Measurements from ENCODE around the gene OR2K2. TPM values are rescaled to one million over a fixed set of nuclear protein-coding genes. Genes with fewer than 3 reads are reported as not detected.
A peak's percentile ranks its signal among the peaks of the same experiment; 100 is the strongest.
"Not testable (repeated sequence)": the region's sequence is repeated elsewhere in the genome, so short reads cannot be mapped to it uniquely, and the experiment has no call there.

The OR2K2 gene
- total RNA-seq, 1 donor from 2014 or later = not detected

DNA sequence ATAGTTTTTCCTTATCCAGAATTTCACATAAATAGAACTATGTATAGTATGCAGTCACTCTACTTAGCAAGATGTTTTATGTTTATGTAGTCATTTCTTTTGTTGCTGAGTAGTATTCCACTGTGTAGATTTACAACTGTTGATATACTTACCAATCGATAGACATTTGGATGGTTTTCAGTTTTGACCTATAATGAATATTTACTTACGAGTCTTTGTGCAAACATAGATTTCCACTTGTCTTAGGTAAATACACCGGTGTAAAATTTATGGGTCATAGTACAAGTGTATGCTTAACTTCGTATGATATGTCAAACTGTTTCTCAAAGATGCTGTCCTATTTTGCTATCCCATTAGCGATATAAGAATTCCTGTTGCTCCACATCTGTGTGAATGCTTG, 19.7 kb upstream of the OR2K2 start:
- intact Hi-C loops (cut with DNase I) = no loop called here
- DNase-seq = no peak
- ATAC-seq = peak in 1 of 2 donors; percentile 54
- no peak overlapping the region for H3K27ac ChIP-seq
- no peak overlapping the region for H3K4me3 ChIP-seq
- peaks cover 4% of the 10 kb centered on the region for H3K4me1 ChIP-seq
- no peaks in the 10 kb centered on the region for H3K36me3 ChIP-seq
- no peaks in the 10 kb centered on the region for H3K9me3 ChIP-seq
- H3K27me3 ChIP-seq (ENCODE audit: low read depth) = no peaks in the 10 kb centered on the region
- TF ChIP-seq, protein P1, sequence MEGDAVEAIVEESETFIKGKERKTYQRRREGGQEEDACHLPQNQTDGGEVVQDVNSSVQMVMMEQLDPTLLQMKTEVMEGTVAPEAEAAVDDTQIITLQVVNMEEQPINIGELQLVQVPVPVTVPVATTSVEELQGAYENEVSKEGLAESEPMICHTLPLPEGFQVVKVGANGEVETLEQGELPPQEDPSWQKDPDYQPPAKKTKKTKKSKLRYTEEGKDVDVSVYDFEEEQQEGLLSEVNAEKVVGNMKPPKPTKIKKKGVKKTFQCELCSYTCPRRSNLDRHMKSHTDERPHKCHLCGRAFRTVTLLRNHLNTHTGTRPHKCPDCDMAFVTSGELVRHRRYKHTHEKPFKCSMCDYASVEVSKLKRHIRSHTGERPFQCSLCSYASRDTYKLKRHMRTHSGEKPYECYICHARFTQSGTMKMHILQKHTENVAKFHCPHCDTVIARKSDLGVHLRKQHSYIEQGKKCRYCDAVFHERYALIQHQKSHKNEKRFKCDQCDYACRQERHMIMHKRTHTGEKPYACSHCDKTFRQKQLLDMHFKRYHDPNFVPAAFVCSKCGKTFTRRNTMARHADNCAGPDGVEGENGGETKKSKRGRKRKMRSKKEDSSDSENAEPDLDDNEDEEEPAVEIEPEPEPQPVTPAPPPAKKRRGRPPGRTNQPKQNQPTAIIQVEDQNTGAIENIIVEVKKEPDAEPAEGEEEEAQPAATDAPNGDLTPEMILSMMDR (IDR thresholded peaks at IDR 0.05) = no peak

DNA sequence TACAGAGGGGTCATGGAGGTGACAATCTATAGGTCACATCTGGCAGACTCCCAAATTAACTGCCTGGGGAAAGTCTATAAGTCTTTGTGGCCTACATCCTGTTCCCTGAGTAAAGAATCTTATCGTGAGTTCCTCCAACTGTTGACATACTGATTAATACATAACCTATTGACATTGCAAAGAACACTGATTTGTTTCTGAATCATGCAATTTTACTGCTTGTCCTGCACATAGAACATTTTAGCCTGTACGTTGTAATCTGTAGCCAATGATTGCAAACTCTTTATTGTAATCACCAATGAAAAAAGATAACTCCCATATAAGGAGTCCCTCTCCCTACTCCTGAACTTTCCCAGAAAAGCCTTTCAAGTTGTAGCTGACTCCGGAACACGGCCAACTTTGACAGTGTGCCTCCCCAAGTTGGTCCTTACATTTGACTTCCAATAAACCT, 18.8 kb upstream of the OR2K2 start:
- intact Hi-C loops (cut with DNase I) = no loop called here
- TF ChIP-seq, protein P1 (IDR thresholded peaks at IDR 0.05) = no peak
- no peak for DNase-seq
- H3K27me3 ChIP-seq (ENCODE audit: low read depth) = no peaks in the 10 kb centered on the region
- peak; percentile 48 to 82 for ATAC-seq
- H3K9me3 ChIP-seq = no peaks in the 10 kb centered on the region
- no peak overlapping the region for H3K27ac ChIP-seq
- H3K4me1 ChIP-seq = peaks cover 4% of the 10 kb centered on the region
- H3K4me3 ChIP-seq = no peak overlapping the region
- no peaks in the 10 kb centered on the region for H3K36me3 ChIP-seq

DNA sequence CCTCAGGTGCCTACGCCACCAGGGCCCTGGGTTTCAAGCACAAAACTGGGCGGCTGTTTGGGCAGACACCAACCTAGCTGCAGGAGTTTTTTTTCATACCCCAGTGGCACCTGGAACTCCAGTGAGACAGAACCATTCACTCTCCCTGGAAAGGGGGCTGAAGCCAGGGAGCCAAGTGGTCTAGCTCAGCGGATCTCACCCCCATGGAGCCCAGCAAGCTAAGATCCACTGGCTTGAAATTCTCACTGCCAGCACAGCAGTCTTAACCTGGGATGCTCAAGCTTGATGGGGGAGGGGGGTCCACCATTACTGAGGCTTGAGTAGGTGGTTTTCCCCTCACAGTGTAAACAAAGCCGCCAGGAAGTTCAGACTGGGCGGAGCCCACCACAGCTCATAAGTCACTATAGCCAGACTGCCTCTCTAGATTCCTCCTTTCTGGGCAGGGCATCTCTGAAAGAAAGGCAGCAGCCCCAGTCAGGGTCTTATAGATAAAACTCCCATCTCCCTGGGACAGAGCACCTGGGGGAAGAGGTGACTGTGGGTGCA, 4.4 kb upstream of the OR2K2 start:
- H3K9me3 ChIP-seq; H3K4me3 ChIP-seq; DNase-seq; H3K4me1 ChIP-seq; H3K27me3 ChIP-seq (ENCODE audit: low read depth); H3K27ac ChIP-seq; H3K36me3 ChIP-seq; ATAC-seq; intact Hi-C loops (cut with DNase I): not testable (repeated sequence)

DNA sequence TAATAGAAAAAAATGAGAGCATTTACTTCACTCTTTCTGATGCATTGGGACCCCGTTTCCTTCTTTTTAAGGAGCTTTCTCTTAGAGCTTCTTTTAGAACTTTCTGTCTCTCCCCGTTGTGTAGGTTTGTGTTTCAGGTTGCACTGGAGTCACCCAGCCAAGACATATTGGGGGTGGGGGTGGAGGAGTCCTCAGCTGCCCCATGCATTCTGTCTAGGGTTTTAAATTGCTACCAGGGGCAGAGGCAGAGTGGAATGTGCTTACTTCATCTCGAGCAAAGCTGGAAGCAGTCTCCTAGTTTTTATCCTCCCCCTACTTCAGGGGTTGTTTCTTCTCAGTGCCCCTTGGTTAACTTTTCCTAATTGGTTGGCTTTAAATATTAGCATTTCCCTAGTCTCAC, 9.4 kb downstream of the OR2K2 start:
- intact Hi-C loops (cut with DNase I) = no loop called here

DNA sequence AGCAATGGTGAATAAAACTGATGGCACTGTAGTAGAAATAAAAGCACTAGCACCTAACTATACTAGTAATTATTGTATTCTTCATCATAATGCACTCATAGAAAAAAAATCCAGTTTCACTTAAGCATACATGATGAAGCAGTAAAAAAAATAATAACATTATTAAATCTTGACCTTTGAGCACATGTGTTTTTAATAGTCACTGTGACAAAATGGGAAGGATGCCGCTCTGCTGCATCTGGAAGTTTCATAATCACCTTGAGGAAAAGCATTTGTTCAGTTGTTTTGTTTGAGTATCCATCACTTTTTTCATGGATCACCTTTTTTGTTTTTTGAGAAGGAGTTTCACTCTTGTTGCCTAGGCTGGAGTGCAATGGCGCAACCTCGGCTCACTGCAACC, 13.2 kb downstream of the OR2K2 start:
- Histone ChIP-seq H3K27ac (no peak overlapping the region), H3K36me3 (no peaks in the 10 kb centered on the region), H3K27me3 (ENCODE audit: low read depth) (no peaks in the 10 kb centered on the region), H3K4me1 (no peaks in the 10 kb centered on the region), H3K9me3 (no peaks in the 10 kb centered on the region), H3K4me3 (no peak overlapping the region)
- TF ChIP-seq, protein P1 (IDR thresholded peaks at IDR 0.05) = no peak
- ATAC-seq (no peak), DNase-seq (no peak)
- intact Hi-C loops (cut with DNase I) = no loop called here

More for the DNA sequence above, 9.4 kb downstream of the OR2K2 start:
- no peak overlapping the region for H3K27ac ChIP-seq
- TF ChIP-seq, protein P1 (IDR thresholded peaks at IDR 0.05) = no peak
- no peaks in the 10 kb centered on the region for H3K9me3 ChIP-seq
- no peaks in the 10 kb centered on the region for H3K36me3 ChIP-seq
- H3K4me1 ChIP-seq = no peaks in the 10 kb centered on the region
- DNase-seq (no peak), ATAC-seq (no peak)
- H3K4me3 ChIP-seq = no peak overlapping the region
- no peaks in the 10 kb centered on the region for H3K27me3 ChIP-seq (ENCODE audit: low read depth)

DNA sequence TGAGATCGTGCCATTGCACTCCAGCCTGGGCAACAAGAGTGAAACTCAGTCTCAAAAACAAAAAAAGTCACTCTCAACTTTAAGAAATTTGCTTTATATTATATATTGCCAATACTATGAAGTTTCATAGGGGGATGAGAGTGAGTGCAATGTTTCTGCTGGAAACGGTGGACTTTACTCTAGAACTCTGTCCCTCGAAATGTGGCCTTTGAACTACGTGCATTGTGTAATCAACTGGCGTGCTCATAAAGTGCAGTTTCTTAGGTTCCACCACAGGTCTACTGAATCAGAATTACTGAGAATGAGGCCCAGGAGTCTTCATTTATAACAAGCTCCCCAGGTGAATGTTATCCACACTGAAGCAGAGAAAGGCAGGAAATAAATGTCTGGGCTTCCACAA, 24.1 kb downstream of the OR2K2 start:
- DNase-seq (no peak), ATAC-seq (no peak)
- H3K27ac ChIP-seq = no peak overlapping the region
- no peaks in the 10 kb centered on the region for H3K36me3 ChIP-seq
- H3K4me3 ChIP-seq = no peak overlapping the region
- TF ChIP-seq, protein P1 (IDR thresholded peaks at IDR 0.05) = no peak
- no peaks in the 10 kb centered on the region for H3K27me3 ChIP-seq (ENCODE audit: low read depth)
- intact Hi-C loops (cut with DNase I) = no loop called here
- no peaks in the 10 kb centered on the region for H3K9me3 ChIP-seq
- H3K4me1 ChIP-seq = no peaks in the 10 kb centered on the region

DNA sequence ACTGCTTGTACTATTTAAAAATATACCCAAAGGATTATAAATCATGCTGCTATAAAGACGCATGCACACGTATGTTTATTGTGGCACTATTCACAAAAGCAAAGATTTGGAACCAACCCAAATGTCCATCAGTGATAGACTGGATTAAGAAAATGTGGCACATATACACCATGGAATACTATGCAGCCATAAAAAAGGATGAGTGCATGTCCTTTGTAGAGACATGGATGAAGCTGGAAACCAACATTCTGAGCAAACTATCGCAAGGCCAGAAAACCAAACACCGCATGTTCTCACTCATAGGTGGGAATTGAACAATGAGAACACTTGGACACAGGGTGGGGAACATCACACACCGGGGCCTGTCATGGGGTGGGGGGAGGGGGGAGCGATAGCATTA, 26.0 kb downstream of the OR2K2 start:
- H3K27me3 ChIP-seq (ENCODE audit: low read depth); H3K9me3 ChIP-seq; intact Hi-C loops (cut with DNase I); DNase-seq; H3K36me3 ChIP-seq; H3K4me1 ChIP-seq; H3K4me3 ChIP-seq; H3K27ac ChIP-seq; ATAC-seq: not testable (repeated sequence)

All from lower lobe of right lung (tissue), 2 donors.